Measurements from ENCODE around the gene MYO1E. TPM values are rescaled to one million over a fixed set of nuclear protein-coding genes. Genes with fewer than 3 reads are reported as not detected.

The MYO1E gene
- total RNA-seq, 1 experiment from 2014 or later: 83.6 TPM

GRCh38 chr15:59268852-59269407 lies 103.7 kb downstream of the MYO1E start (continued):
- TF ChIP-seq, protein P1, sequence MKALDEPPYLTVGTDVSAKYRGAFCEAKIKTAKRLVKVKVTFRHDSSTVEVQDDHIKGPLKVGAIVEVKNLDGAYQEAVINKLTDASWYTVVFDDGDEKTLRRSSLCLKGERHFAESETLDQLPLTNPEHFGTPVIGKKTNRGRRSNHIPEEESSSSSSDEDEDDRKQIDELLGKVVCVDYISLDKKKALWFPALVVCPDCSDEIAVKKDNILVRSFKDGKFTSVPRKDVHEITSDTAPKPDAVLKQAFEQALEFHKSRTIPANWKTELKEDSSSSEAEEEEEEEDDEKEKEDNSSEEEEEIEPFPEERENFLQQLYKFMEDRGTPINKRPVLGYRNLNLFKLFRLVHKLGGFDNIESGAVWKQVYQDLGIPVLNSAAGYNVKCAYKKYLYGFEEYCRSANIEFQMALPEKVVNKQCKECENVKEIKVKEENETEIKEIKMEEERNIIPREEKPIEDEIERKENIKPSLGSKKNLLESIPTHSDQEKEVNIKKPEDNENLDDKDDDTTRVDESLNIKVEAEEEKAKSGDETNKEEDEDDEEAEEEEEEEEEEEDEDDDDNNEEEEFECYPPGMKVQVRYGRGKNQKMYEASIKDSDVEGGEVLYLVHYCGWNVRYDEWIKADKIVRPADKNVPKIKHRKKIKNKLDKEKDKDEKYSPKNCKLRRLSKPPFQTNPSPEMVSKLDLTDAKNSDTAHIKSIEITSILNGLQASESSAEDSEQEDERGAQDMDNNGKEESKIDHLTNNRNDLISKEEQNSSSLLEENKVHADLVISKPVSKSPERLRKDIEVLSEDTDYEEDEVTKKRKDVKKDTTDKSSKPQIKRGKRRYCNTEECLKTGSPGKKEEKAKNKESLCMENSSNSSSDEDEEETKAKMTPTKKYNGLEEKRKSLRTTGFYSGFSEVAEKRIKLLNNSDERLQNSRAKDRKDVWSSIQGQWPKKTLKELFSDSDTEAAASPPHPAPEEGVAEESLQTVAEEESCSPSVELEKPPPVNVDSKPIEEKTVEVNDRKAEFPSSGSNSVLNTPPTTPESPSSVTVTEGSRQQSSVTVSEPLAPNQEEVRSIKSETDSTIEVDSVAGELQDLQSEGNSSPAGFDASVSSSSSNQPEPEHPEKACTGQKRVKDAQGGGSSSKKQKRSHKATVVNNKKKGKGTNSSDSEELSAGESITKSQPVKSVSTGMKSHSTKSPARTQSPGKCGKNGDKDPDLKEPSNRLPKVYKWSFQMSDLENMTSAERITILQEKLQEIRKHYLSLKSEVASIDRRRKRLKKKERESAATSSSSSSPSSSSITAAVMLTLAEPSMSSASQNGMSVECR (CRISPR knock-in tag; IDR thresholded peaks at IDR 0.05; ENCODE audit: borderline replicate concordance): no peak
- TF ChIP-seq, protein P2, sequence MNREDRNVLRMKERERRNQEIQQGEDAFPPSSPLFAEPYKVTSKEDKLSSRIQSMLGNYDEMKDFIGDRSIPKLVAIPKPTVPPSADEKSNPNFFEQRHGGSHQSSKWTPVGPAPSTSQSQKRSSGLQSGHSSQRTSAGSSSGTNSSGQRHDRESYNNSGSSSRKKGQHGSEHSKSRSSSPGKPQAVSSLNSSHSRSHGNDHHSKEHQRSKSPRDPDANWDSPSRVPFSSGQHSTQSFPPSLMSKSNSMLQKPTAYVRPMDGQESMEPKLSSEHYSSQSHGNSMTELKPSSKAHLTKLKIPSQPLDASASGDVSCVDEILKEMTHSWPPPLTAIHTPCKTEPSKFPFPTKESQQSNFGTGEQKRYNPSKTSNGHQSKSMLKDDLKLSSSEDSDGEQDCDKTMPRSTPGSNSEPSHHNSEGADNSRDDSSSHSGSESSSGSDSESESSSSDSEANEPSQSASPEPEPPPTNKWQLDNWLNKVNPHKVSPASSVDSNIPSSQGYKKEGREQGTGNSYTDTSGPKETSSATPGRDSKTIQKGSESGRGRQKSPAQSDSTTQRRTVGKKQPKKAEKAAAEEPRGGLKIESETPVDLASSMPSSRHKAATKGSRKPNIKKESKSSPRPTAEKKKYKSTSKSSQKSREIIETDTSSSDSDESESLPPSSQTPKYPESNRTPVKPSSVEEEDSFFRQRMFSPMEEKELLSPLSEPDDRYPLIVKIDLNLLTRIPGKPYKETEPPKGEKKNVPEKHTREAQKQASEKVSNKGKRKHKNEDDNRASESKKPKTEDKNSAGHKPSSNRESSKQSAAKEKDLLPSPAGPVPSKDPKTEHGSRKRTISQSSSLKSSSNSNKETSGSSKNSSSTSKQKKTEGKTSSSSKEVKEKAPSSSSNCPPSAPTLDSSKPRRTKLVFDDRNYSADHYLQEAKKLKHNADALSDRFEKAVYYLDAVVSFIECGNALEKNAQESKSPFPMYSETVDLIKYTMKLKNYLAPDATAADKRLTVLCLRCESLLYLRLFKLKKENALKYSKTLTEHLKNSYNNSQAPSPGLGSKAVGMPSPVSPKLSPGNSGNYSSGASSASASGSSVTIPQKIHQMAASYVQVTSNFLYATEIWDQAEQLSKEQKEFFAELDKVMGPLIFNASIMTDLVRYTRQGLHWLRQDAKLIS (CRISPR knock-in tag; IDR thresholded peaks at IDR 0.05; ENCODE audit: borderline replicate concordance): no peak
- no peak for TF ChIP-seq MYBL2 (CRISPR knock-in tag; IDR thresholded peaks at IDR 0.05)
- TF ChIP-seq ZNF138 (CRISPR knock-in tag; conservative IDR thresholded peaks at IDR 0.05): no peak
- no peak for TF ChIP-seq KAT7 (CRISPR knock-in tag; IDR thresholded peaks at IDR 0.05; ENCODE audit: borderline replicate concordance)
- TF ChIP-seq SOX15 (CRISPR knock-in tag; IDR thresholded peaks at IDR 0.05): no peak
- no peak for TF ChIP-seq GTF2I (CRISPR knock-in tag; conservative IDR thresholded peaks at IDR 0.05)
- TF ChIP-seq E2F4 (CRISPR knock-in tag; IDR thresholded peaks at IDR 0.05; ENCODE audit: borderline replicate concordance, low read depth): no peak
- TF ChIP-seq CDX4 (CRISPR knock-in tag; IDR thresholded peaks at IDR 0.05; ENCODE audit: borderline replicate concordance): no peak
- TF ChIP-seq ZNF121 (CRISPR knock-in tag; IDR thresholded peaks at IDR 0.05): no peak

- POLR2A ChIA-PET: interaction anchor here (0.6 kb wide), 2 partner anchors 98 to 319 kb away, joined by 4 to 8 read pairs; no protein-coding TSS in a partner anchor
- no peak overlapping the region for H3K4me3 Mint-ChIP-seq
- H3K27me3 Mint-ChIP-seq (ENCODE audit: low read depth): no peaks in the 10 kb centered on the region
- ATAC-seq (no peak), DNase-seq (ENCODE audit: low spot score) (no peak)
- peaks cover 24% of the 10 kb centered on the region for H3K4me1 Mint-ChIP-seq
- no peaks in the 10 kb centered on the region for H3K36me3 Mint-ChIP-seq
- H3K9me3 Mint-ChIP-seq: no peaks in the 10 kb centered on the region
- CTCF ChIA-PET: no interaction called here
- H3K27ac Mint-ChIP-seq: peak overlapping the region; percentile 54; the same call in 1 of the 2 replicates
- no peak for TF ChIP-seq NR1H2 (CRISPR knock-in tag; IDR thresholded peaks at IDR 0.05)
- no peak for TF ChIP-seq NFATC4 (CRISPR knock-in tag; IDR thresholded peaks at IDR 0.05)
- no peak for TF ChIP-seq TEAD4 (CRISPR knock-in tag; IDR thresholded peaks at IDR 0.05)
- no peak for TF ChIP-seq GTF2I (CRISPR knock-in tag; conservative IDR thresholded peaks at IDR 0.05)
- TF ChIP-seq, protein P1 (CRISPR knock-in tag; IDR thresholded peaks at IDR 0.05; ENCODE audit: borderline replicate concordance): no peak
- no peak for TF ChIP-seq CBFB (CRISPR knock-in tag; IDR thresholded peaks at IDR 0.05; ENCODE audit: low read depth)
- TF ChIP-seq RORB (CRISPR knock-in tag; IDR thresholded peaks at IDR 0.05): no peak
- TF ChIP-seq ZNF281 (CRISPR knock-in tag; IDR thresholded peaks at IDR 0.05): no peak
Observed at GRCh38 chr15:59268168-59268851, 104.4 kb downstream of the MYO1E start.
